ENCODE results near the gene FBRS. TPM values are rescaled to one million over a fixed set of nuclear protein-coding genes. Genes with fewer than 3 reads are reported as not detected.

FBRS gene
- total RNA-seq, 1 donor from 2014 or later = 60.9 TPM

- Mint-ChIP-seq H3K4me1 (ENCODE audit: unreplicated experiment) (peaks cover 19% of the 10 kb centered on the region), H3K9me3 (ENCODE audit: unreplicated experiment) (no peaks in the 10 kb centered on the region), H3K36me3 (ENCODE audit: low read depth, unreplicated experiment) (peaks cover 18% of the 10 kb centered on the region), H3K4me3 (ENCODE audit: unreplicated experiment) (peak overlapping the region; percentile 96), H3K27me3 (ENCODE audit: unreplicated experiment) (peaks cover 11% of the 10 kb centered on the region), H3K27ac (ENCODE audit: unreplicated experiment) (peak overlapping the region; percentile 74)
- peak; percentile 69 for TF ChIP-seq CTCF (IDR thresholded peaks at IDR 0.05; ENCODE audit: unreplicated experiment)
- peak; percentile 73 for DNase-seq (ENCODE audit: low spot score)
Measured at GRCh38 chr16:30651124-30652004, 6.9 kb upstream of the FBRS start.

GRCh38 chr16:30652005-30652296 lies 6.3 kb upstream of the FBRS start:
- no peak overlapping the region for H3K27ac Mint-ChIP-seq (ENCODE audit: unreplicated experiment)
- H3K4me1 Mint-ChIP-seq (ENCODE audit: unreplicated experiment) = peaks cover 19% of the 10 kb centered on the region
- H3K36me3 Mint-ChIP-seq (ENCODE audit: low read depth, unreplicated experiment) = peaks cover 19% of the 10 kb centered on the region
- no peaks in the 10 kb centered on the region for H3K9me3 Mint-ChIP-seq (ENCODE audit: unreplicated experiment)
- no peak for TF ChIP-seq CTCF (IDR thresholded peaks at IDR 0.05; ENCODE audit: unreplicated experiment)
- H3K27me3 Mint-ChIP-seq (ENCODE audit: unreplicated experiment) = peaks cover 11% of the 10 kb centered on the region
- peak overlapping the region; percentile 92 for H3K4me3 Mint-ChIP-seq (ENCODE audit: unreplicated experiment)
- DNase-seq (ENCODE audit: low spot score) = no peak

- no peak for DNase-seq (ENCODE audit: low spot score)
- H3K4me1 Mint-ChIP-seq (ENCODE audit: unreplicated experiment) = peaks cover 24% of the 10 kb centered on the region
- no peaks in the 10 kb centered on the region for H3K9me3 Mint-ChIP-seq (ENCODE audit: unreplicated experiment)
- H3K4me3 Mint-ChIP-seq (ENCODE audit: unreplicated experiment) = peak overlapping the region; percentile 92
- peaks cover 19% of the 10 kb centered on the region for H3K36me3 Mint-ChIP-seq (ENCODE audit: low read depth, unreplicated experiment)
- no peak overlapping the region for H3K27ac Mint-ChIP-seq (ENCODE audit: unreplicated experiment)
- TF ChIP-seq CTCF (IDR thresholded peaks at IDR 0.05; ENCODE audit: unreplicated experiment) = no peak
- H3K27me3 Mint-ChIP-seq (ENCODE audit: unreplicated experiment) = peaks cover 17% of the 10 kb centered on the region
Measured at GRCh38 chr16:30652718-30653117, 5.5 kb upstream of the FBRS start.

GRCh38 chr16:30654856-30655255 lies 3.4 kb upstream of the FBRS start:
- Mint-ChIP-seq H3K27ac (ENCODE audit: unreplicated experiment) (no peak overlapping the region), H3K36me3 (ENCODE audit: low read depth, unreplicated experiment) (peaks cover 19% of the 10 kb centered on the region), H3K4me1 (ENCODE audit: unreplicated experiment) (peaks cover 27% of the 10 kb centered on the region), H3K27me3 (ENCODE audit: unreplicated experiment) (peaks cover 22% of the 10 kb centered on the region), H3K4me3 (ENCODE audit: unreplicated experiment) (no peak overlapping the region), H3K9me3 (ENCODE audit: unreplicated experiment) (no peaks in the 10 kb centered on the region)
- TF ChIP-seq CTCF (IDR thresholded peaks at IDR 0.05; ENCODE audit: unreplicated experiment) = no peak
- DNase-seq (ENCODE audit: low spot score) = no peak

- Mint-ChIP-seq H3K27me3 (ENCODE audit: unreplicated experiment) (peaks cover 24% of the 10 kb centered on the region), H3K4me1 (ENCODE audit: unreplicated experiment) (peaks cover 26% of the 10 kb centered on the region), H3K36me3 (ENCODE audit: low read depth, unreplicated experiment) (peaks cover 24% of the 10 kb centered on the region)
Measured at GRCh38 chr16:30655815-30656347, 2.4 kb upstream of the FBRS start.

More at GRCh38 chr16:30655815-30656347, 2.4 kb upstream of the FBRS start:
- no peak for DNase-seq (ENCODE audit: low spot score)
- Mint-ChIP-seq H3K27ac (ENCODE audit: unreplicated experiment) (no peak overlapping the region), H3K4me3 (ENCODE audit: unreplicated experiment) (no peak overlapping the region), H3K9me3 (ENCODE audit: unreplicated experiment) (no peaks in the 10 kb centered on the region)
- TF ChIP-seq CTCF (IDR thresholded peaks at IDR 0.05; ENCODE audit: unreplicated experiment) = no peak
